ENCODE data around the gene FERMT2.

The FERMT2 gene

GRCh38 chr14:52895000-52895399 lies 55.9 kb downstream of the FERMT2 start:
- TF ChIP-seq FOXM1 (IDR thresholded peaks at IDR 0.05; ENCODE audit: borderline replicate concordance, low read depth) = no peak
- TF ChIP-seq ZBTB7A (IDR thresholded peaks at IDR 0.05; ENCODE audit: low read depth) = no peak

- no peak for TF ChIP-seq EGR1 (IDR thresholded peaks at IDR 0.05)
- no peak for TF ChIP-seq EP300 (IDR thresholded peaks at IDR 0.05; ENCODE audit: borderline replicate concordance)
- no peak for TF ChIP-seq YY1 (IDR thresholded peaks at IDR 0.05; ENCODE audit: low read depth)
- TF ChIP-seq MAX (IDR thresholded peaks at IDR 0.05) = no peak
- no peak for TF ChIP-seq CEBPB (IDR thresholded peaks at IDR 0.05)
- no peak for TF ChIP-seq RAD21 (IDR thresholded peaks at IDR 0.05; ENCODE audit: low read depth)
- TF ChIP-seq TAF1 (IDR thresholded peaks at IDR 0.05; ENCODE audit: low read depth) = no peak
- TF ChIP-seq REST (IDR thresholded peaks at IDR 0.05; ENCODE audit: low read depth) = no peak
Measured at GRCh38 chr14:52891800-52892199, 59.0 kb downstream of the FERMT2 start.

GRCh38 chr14:52888839-52889838 lies 61.7 kb downstream of the FERMT2 start:
- TF ChIP-seq CREB1 (IDR thresholded peaks at IDR 0.05; ENCODE audit: low read depth) = no peak
- TF ChIP-seq MAX (IDR thresholded peaks at IDR 0.05) = no peak
- no peak for TF ChIP-seq REST (IDR thresholded peaks at IDR 0.05; ENCODE audit: low read depth)
- no peak for TF ChIP-seq TEAD4 (IDR thresholded peaks at IDR 0.05)
- TF ChIP-seq RAD21 (IDR thresholded peaks at IDR 0.05; ENCODE audit: low read depth) = no peak
- no peak for TF ChIP-seq CEBPB (IDR thresholded peaks at IDR 0.05)
- TF ChIP-seq TAF1 (IDR thresholded peaks at IDR 0.05; ENCODE audit: low read depth) = no peak

GRCh38 chr14:52888159-52888558 lies 62.7 kb downstream of the FERMT2 start:
- TF ChIP-seq EGR1 (IDR thresholded peaks at IDR 0.05) (no peak), FOXM1 (IDR thresholded peaks at IDR 0.05; ENCODE audit: borderline replicate concordance, low read depth) (no peak), CEBPB (IDR thresholded peaks at IDR 0.05) (no peak), USF1 (IDR thresholded peaks at IDR 0.05) (no peak), NFIC (IDR thresholded peaks at IDR 0.05) (no peak), YY1 (IDR thresholded peaks at IDR 0.05; ENCODE audit: low read depth) (no peak)

- TF ChIP-seq USF1 (IDR thresholded peaks at IDR 0.05) = no peak
- no peak for TF ChIP-seq CREB1 (IDR thresholded peaks at IDR 0.05; ENCODE audit: low read depth)
- no peak for TF ChIP-seq RAD21 (IDR thresholded peaks at IDR 0.05; ENCODE audit: low read depth)
- TF ChIP-seq YY1 (IDR thresholded peaks at IDR 0.05; ENCODE audit: low read depth) = no peak
- TF ChIP-seq REST (IDR thresholded peaks at IDR 0.05; ENCODE audit: low read depth) = no peak
- TF ChIP-seq CEBPB (IDR thresholded peaks at IDR 0.05) = no peak
- no peak for TF ChIP-seq MAX (IDR thresholded peaks at IDR 0.05)
- TF ChIP-seq TCF12 (IDR thresholded peaks at IDR 0.05; ENCODE audit: low read depth) = no peak
- TF ChIP-seq FOXM1 (IDR thresholded peaks at IDR 0.05; ENCODE audit: borderline replicate concordance, low read depth) = no peak
- TF ChIP-seq ZBTB7A (IDR thresholded peaks at IDR 0.05; ENCODE audit: low read depth) = no peak
- TF ChIP-seq TAF1 (IDR thresholded peaks at IDR 0.05; ENCODE audit: low read depth) = no peak
- TF ChIP-seq EP300 (IDR thresholded peaks at IDR 0.05; ENCODE audit: borderline replicate concordance) = no peak
- no peak for TF ChIP-seq EGR1 (IDR thresholded peaks at IDR 0.05)
- no peak for TF ChIP-seq TEAD4 (IDR thresholded peaks at IDR 0.05)
- TF ChIP-seq NFIC (IDR thresholded peaks at IDR 0.05) = no peak
Measured at GRCh38 chr14:52885230-52885629, 65.6 kb downstream of the FERMT2 start.
